ENCODE measurements around the gene TTC23. TPM values are rescaled to one million over a fixed set of nuclear protein-coding genes. Genes with fewer than 3 reads are reported as not detected.

TTC23 gene
- total and polyA plus RNA-seq, 9 of the 15 experiments (the other 6 are each of a cell fraction or from before 2014, with no cell fraction given), result 0.41 to 4.5 (median 2.5) TPM

GRCh38 chr15:99201408-99202175 lies 47.8 kb downstream of the TTC23 start:
- ChIA-PET POLR2A (no interaction called here), CTCF (ENCODE audit: low intra/inter-chr PET ratio) (no interaction called here)
- Histone ChIP-seq H3K9ac (ENCODE audit: insufficient read depth in 1 of 2, low read depth in 2 of 2, low read length in 2 of 2) (no peak overlapping the region), H3K9me1 (ENCODE audit: control insufficient read depth, insufficient read depth, low read length) (no peaks in the 10 kb centered on the region), H3K4me1 (replicated peaks in 1 of 2; ENCODE audit: control insufficient read depth in 2 of 2, insufficient read depth in 2 of 2, low read length in 2 of 2) (no peaks in the 10 kb centered on the region), H3K79me2 (ENCODE audit: control insufficient read depth, insufficient read depth, low read length) (no peaks in the 10 kb centered on the region), H3K4me3 (no peak overlapping the region), H2AFZ (ENCODE audit: low read depth, low read length) (no peak overlapping the region), H3K9me3 (replicated peaks; ENCODE audit: control insufficient read depth, insufficient read depth, low read depth, low read length) (no peaks in the 10 kb centered on the region), H3K36me3 (ENCODE audit: control insufficient read depth, insufficient read depth, low read length) (no peaks in the 10 kb centered on the region), H3K27me3 (ENCODE audit: control insufficient read depth in 2 of 2, insufficient read depth in 2 of 2, low read length in 2 of 2) (no peaks in the 10 kb centered on the region), H4K20me1 (replicated peaks; ENCODE audit: control insufficient read depth, insufficient read depth, low read length) (no peaks in the 10 kb centered on the region), H3K27ac (ENCODE audit: extremely low read depth, low read depth, low read length) (no peak overlapping the region), H3K4me2 (ENCODE audit: insufficient read depth, low read length) (no peak overlapping the region)
- WGBS (ENCODE audit: insufficient coverage, low coverage, missing lambda C conversion rate), result 9% methylated on average over 6 of the region's 6 CpGs
- no peak for DNase-seq (ENCODE audit: extremely low read depth in 1 of 4, low spot score in 3 of 4)
- in situ Hi-C loops (cut with MboI) (no loop called here), intact Hi-C loops (cut with micrococcal nuclease) (no loop called here)
- no TSS peak for BruUV-seq (replicated peaks)
- ATAC-seq, result no peak
- FAIRE-seq, result no peak
- TF ChIP-seq ZBTB49 (CRISPR knock-in tag; IDR thresholded peaks at IDR 0.05; ENCODE audit: borderline replicate concordance), result no peak
- TF ChIP-seq MAFK (IDR thresholded peaks at IDR 0.05; ENCODE audit: low read length), result peak; percentile 40; the same call in 1 of the 2 replicates
- no peak for TF ChIP-seq SREBF2 (CRISPR knock-in tag; IDR thresholded peaks at IDR 0.05)
- peak; percentile 59; the same call in 1 of the 2 replicates for TF ChIP-seq NFIC (IDR thresholded peaks at IDR 0.05)
- peak; percentile 67 for TF ChIP-seq ZNF316 (IDR thresholded peaks at IDR 0.05)
- peak; percentile 31; the same call in 1 of the 2 replicates for TF ChIP-seq C11orf30 (IDR thresholded peaks at IDR 0.05; ENCODE audit: low read depth)
- TF ChIP-seq MAFF (IDR thresholded peaks at IDR 0.05; ENCODE audit: low read length), result peak; percentile 39
- TF ChIP-seq, protein P1, sequence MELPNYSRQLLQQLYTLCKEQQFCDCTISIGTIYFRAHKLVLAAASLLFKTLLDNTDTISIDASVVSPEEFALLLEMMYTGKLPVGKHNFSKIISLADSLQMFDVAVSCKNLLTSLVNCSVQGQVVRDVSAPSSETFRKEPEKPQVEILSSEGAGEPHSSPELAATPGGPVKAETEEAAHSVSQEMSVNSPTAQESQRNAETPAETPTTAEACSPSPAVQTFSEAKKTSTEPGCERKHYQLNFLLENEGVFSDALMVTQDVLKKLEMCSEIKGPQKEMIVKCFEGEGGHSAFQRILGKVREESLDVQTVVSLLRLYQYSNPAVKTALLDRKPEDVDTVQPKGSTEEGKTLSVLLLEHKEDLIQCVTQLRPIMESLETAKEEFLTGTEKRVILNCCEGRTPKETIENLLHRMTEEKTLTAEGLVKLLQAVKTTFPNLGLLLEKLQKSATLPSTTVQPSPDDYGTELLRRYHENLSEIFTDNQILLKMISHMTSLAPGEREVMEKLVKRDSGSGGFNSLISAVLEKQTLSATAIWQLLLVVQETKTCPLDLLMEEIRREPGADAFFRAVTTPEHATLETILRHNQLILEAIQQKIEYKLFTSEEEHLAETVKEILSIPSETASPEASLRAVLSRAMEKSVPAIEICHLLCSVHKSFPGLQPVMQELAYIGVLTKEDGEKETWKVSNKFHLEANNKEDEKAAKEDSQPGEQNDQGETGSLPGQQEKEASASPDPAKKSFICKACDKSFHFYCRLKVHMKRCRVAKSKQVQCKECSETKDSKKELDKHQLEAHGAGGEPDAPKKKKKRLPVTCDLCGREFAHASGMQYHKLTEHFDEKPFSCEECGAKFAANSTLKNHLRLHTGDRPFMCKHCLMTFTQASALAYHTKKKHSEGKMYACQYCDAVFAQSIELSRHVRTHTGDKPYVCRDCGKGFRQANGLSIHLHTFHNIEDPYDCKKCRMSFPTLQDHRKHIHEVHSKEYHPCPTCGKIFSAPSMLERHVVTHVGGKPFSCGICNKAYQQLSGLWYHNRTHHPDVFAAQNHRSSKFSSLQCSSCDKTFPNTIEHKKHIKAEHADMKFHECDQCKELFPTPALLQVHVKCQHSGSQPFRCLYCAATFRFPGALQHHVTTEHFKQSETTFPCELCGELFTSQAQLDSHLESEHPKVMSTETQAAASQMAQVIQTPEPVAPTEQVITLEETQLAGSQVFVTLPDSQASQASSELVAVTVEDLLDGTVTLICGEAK (IDR thresholded peaks at IDR 0.05), result peak; percentile 70
- TF ChIP-seq, protein P1 (CRISPR knock-in tag; IDR thresholded peaks at IDR 0.05), result no peak
- TF ChIP-seq MAFG (tag; conservative IDR thresholded peaks at IDR 0.05), result 0 out of 2 replicates have a peak, but pooled peaks have one; percentile 24

Measured in K562 (cell line).